Activated naive CD8-positive, alpha-beta T cell treated with anti-CD3 and anti-CD28 coated beads, Interleukin-2, amount 50 U/mL, for 16 hours (primary cell): ENCODE results near the gene GEMIN4.
"Not testable (repeated sequence)": the region's sequence is repeated elsewhere in the genome, so short reads cannot be mapped to it uniquely, and the experiment has no call there.

Source experiments
- DNase-seq: peaks from one replicate; pipeline ENCODE4 v3.0.0-alpha.2; 2020; ENCODE audit warnings: low read depth, low spot score

The GEMIN4 gene

DNA sequence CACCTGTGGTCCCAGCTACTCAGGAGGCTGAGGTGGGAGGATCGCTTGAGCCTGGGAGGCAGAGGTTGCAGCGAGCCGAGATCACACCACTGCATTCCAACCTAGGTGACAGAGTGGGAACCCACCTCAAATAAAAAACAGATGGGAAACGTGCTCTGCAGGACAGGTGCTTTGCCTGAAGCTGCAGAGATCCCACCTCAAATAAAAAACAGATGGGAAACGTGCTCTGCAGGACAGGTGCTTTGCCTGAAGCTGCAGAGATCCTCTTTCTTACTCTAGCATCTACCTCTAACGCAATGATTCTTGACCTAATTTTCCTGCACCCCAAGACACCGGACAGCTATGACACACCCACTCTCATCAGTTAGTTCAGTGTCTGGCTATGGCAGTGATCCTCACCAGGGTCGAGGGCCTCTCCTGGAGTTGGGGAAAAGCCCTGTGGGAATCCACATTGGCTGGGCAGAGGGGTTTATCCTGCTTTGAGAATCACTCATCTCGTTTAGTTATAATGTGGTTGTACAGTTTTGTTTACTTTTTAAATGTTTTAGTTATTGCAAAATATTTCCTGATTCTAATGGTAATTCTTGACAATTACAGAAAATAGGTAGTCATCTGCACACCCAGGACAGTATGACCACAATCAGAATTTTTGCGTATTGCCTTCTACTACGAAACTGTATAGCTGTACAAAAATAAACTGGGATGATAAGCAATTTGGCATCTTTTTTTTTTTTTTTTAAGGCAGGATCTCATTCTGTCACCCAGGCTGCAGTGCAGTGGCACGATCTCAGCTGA lies 48.8 kb downstream of the GEMIN4 start:
- no peak for DNase-seq

- DNase-seq: no peak
Observed at GRCh38 chr17:700504-701094, 51.5 kb downstream of the GEMIN4 start.

DNA sequence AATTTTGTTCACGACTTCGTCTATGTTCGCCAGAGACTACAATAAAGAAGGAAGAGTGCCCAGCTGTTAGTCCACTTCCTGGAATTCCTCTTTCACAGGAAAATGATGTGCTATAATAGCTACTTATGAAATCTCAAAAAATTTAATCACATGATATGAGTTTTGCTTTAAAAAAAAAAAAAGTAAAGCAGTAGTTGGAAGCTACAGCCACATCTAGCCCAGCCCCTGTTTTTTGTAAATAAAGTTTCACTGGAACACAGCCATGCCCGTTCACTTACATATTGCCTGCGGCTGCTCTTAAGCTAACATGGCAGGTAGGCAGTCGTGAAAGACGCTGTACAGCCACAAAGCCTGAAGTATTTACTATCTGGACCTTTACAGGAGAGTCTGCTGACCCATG lies 52.7 kb downstream of the GEMIN4 start:
- DNase-seq: no peak

DNA sequence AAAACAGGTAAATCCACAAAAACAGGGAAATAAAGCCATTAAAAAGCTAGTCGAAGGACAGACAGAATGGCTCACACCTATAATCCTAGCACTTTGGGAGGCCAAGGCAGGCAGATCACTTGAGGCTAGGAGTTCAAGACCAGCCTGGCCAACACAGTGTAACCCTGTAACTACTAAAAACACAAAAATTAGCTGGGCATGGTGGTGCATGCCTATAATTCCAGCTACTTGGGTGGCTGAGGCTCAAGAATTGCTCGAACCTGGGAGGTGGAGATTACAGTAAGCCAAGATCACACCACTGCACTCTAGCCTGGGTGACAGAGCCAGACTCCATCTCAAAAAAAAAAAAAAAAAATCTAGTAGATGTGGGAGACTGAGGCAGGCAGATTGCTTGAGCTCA lies 54.0 kb downstream of the GEMIN4 start:
- not testable (repeated sequence) for DNase-seq

- no peak for DNase-seq
Observed at GRCh38 chr17:697682-698081, 54.4 kb downstream of the GEMIN4 start.

GRCh38 chr17:696369-696768 lies 55.7 kb downstream of the GEMIN4 start:
- no peak for DNase-seq
